GM19043 (cell line): ENCODE data around the gene MDM1.

Experiments
- ATAC-seq: cut with Tn5 transposase; IDR thresholded peaks from one replicate; pipeline ENCODE4 v1.9.1; 2021; ENCODE audit warnings: low read depth; ENCODE audit not compliant: unreplicated experiment

Gene MDM1

GRCh38 chr12:68331869-68332727, at the start of gene MDM1:
TSS of gene MDM1 (minus strand) at chr12:68332362. CDS start at chr12:68332245, 117 bp downstream.
- ATAC-seq: peak; percentile 99

GRCh38 chr12:68381476-68382219, 49.5 kb upstream of the MDM1 start:
- ATAC-seq: no peak

- ATAC-seq: no peak
Observed at GRCh38 chr12:68378872-68379606, 46.9 kb upstream of the MDM1 start.

GRCh38 chr12:68377881-68378280, 45.7 kb upstream of the MDM1 start:
- no peak for ATAC-seq

- no peak for ATAC-seq
Observed at GRCh38 chr12:68376901-68377300, 44.7 kb upstream of the MDM1 start.

- no peak for ATAC-seq
Observed at GRCh38 chr12:68375756-68376695, 43.9 kb upstream of the MDM1 start.

GRCh38 chr12:68374307-68374982, 42.3 kb upstream of the MDM1 start:
- peak; percentile 98 for ATAC-seq

GRCh38 chr12:68370667-68371066, 38.5 kb upstream of the MDM1 start:
- ATAC-seq: no peak

GRCh38 chr12:68370006-68370590, 37.9 kb upstream of the MDM1 start:
- no peak for ATAC-seq

GRCh38 chr12:68368327-68368726, 36.2 kb upstream of the MDM1 start:
- ATAC-seq: no peak

- ATAC-seq: no peak
Observed at GRCh38 chr12:68367903-68368302, 35.7 kb upstream of the MDM1 start.

- no peak for ATAC-seq
Observed at GRCh38 chr12:68367116-68367515, 35.0 kb upstream of the MDM1 start.

- ATAC-seq: peak; percentile 84
Observed at GRCh38 chr12:68364893-68365725, 32.9 kb upstream of the MDM1 start.

- no peak for ATAC-seq
Observed at GRCh38 chr12:68364328-68364727, 32.2 kb upstream of the MDM1 start.

GRCh38 chr12:68361953-68362352, 29.8 kb upstream of the MDM1 start:
- ATAC-seq: no peak

GRCh38 chr12:68359674-68360073, 27.5 kb upstream of the MDM1 start:
- ATAC-seq: no peak

GRCh38 chr12:68358532-68359485, 26.6 kb upstream of the MDM1 start:
- ATAC-seq: peak; percentile 74
